H9 (cell line): Measurements from ENCODE around the gene METTL26. TPM values are rescaled to one million over a fixed set of nuclear protein-coding genes. Genes with fewer than 3 reads are reported as not detected.
A peak's percentile ranks its signal among the peaks of the same experiment; 100 is the strongest.

Experiments
- DNase-seq: peaks from one replicate; pipeline ENCODE4 v3.0.0-alpha.2; 2017
- H2AFZ ChIP-seq: one replicate; pipeline ENCODE4 v1.6.1; 2013; ENCODE audit warnings: mild to moderate bottlenecking, low read length, control low read depth, moderate library complexity
- H2AK5ac ChIP-seq: 2 replicates; pipeline ENCODE4 v1.6.1; 2013; ENCODE audit warnings: low read length, control low read depth, mixed read lengths; ENCODE audit not compliant: insufficient read length
- H2BK120ac ChIP-seq: one replicate; pipeline ENCODE4 v1.6.1; 2013; ENCODE audit warnings: low read depth, mild to moderate bottlenecking, low read length, control low read depth, inconsistent platforms; ENCODE audit not compliant: poor library complexity, severe bottlenecking
- H2BK12ac ChIP-seq: 2 replicates; pipeline ENCODE4 v1.6.1; 2013; ENCODE audit warnings: low read length, control low read depth, mixed read lengths, low read depth; ENCODE audit not compliant: insufficient read length
- H2BK15ac ChIP-seq: 2 replicates; pipeline ENCODE4 v1.6.1; 2013; ENCODE audit warnings: low read depth, low read length, control low read depth
- H2BK20ac ChIP-seq: one replicate; pipeline ENCODE4 v1.6.1; 2013; ENCODE audit warnings: low read depth, mild to moderate bottlenecking, low read length, control low read depth, inconsistent platforms; ENCODE audit not compliant: poor library complexity, severe bottlenecking
- H2BK5ac ChIP-seq: 2 replicates; pipeline ENCODE4 v1.6.1; 2013; ENCODE audit warnings: low read length, control low read depth, mixed read lengths; ENCODE audit not compliant: insufficient read length
- H3K14ac ChIP-seq: 2 replicates; pipeline ENCODE4 v1.6.1; 2013; ENCODE audit warnings: low read length, control low read depth; ENCODE audit not compliant: insufficient read depth
- H3K18ac ChIP-seq: 2 replicates; pipeline ENCODE4 v1.6.1; 2013; ENCODE audit warnings: low read depth, mild to moderate bottlenecking, mixed read lengths, low read length, control low read depth; ENCODE audit not compliant: insufficient read length
- H3K23ac ChIP-seq: 2 replicates; pipeline ENCODE4 v1.6.1; 2013; ENCODE audit warnings: low read length, control low read depth, mixed read lengths, low read depth; ENCODE audit not compliant: insufficient read length
- H3K23me2 ChIP-seq: 2 replicates; pipeline ENCODE4 v1.6.1; 2013; ENCODE audit warnings: low read depth, mild to moderate bottlenecking, mixed read lengths, low read length, control low read depth; ENCODE audit not compliant: insufficient read length, poor library complexity, severe bottlenecking
- H3K27ac ChIP-seq: 2 replicates; pipeline ENCODE4 v1.5.1; 2013; ENCODE audit warnings: low read length, control low read depth, mixed read lengths, low read depth; ENCODE audit not compliant: insufficient read length
- H3K27me3 ChIP-seq: 2 replicates; pipeline ENCODE4 v1.6.1; 2013; ENCODE audit warnings: low read length, control low read depth, inconsistent platforms; ENCODE audit not compliant: insufficient read depth
- H3K4ac ChIP-seq: 2 replicates; pipeline ENCODE4 v1.6.1; 2013; ENCODE audit warnings: low read depth, mild to moderate bottlenecking, control low read depth, inconsistent platforms, low read length, moderate library complexity
- H3K4me1 ChIP-seq: 2 replicates; pipeline ENCODE4 v1.6.1; 2013; ENCODE audit warnings: low read length, control low read depth, inconsistent platforms; ENCODE audit not compliant: insufficient read depth
- H3K4me2 ChIP-seq: 2 replicates; pipeline ENCODE4 v1.6.1; 2013; ENCODE audit warnings: low read length, control low read depth, mixed read lengths; ENCODE audit not compliant: insufficient read length, insufficient read depth
- H3K56ac ChIP-seq: 2 replicates; pipeline ENCODE4 v1.6.1; 2013; ENCODE audit warnings: low read depth, mild to moderate bottlenecking, mixed read lengths, low read length, control low read depth; ENCODE audit not compliant: insufficient read length
- H3K79me1 ChIP-seq: 2 replicates; pipeline ENCODE4 v1.6.1; 2013; ENCODE audit warnings: low read depth, mild to moderate bottlenecking, moderate library complexity, low read length, control low read depth, inconsistent platforms; ENCODE audit not compliant: insufficient read depth, poor library complexity, severe bottlenecking
- H3K79me2 ChIP-seq: 2 replicates; pipeline ENCODE4 v1.6.1; 2013; ENCODE audit warnings: low read length, control low read depth, inconsistent platforms; ENCODE audit not compliant: insufficient read depth
- H3K9ac ChIP-seq: 2 replicates; pipeline ENCODE4 v1.6.1; 2013; ENCODE audit warnings: low read length, control low read depth, mixed read lengths; ENCODE audit not compliant: insufficient read length; ENCODE audit errors: extremely low read depth
- H3K9me3 ChIP-seq: one replicate; pipeline ENCODE4 v1.6.1; 2013; ENCODE audit warnings: low read depth, low read length, inconsistent platforms; ENCODE audit not compliant: control insufficient read depth
- H3T11ph ChIP-seq: one replicate; pipeline ENCODE4 v1.6.1; 2013; ENCODE audit warnings: mild to moderate bottlenecking, low read length, control low read depth, inconsistent platforms
- H4K20me1 ChIP-seq: one replicate; pipeline ENCODE4 v1.6.1; 2013; ENCODE audit not compliant: control insufficient read depth, insufficient read length, insufficient read depth
- H4K5ac ChIP-seq: 2 replicates; pipeline ENCODE4 v1.6.1; 2013; ENCODE audit warnings: low read depth, mild to moderate bottlenecking, mixed read lengths, low read length, control low read depth; ENCODE audit not compliant: insufficient read length
- H4K8ac ChIP-seq: replicated peaks from 2 replicates; pipeline ENCODE4 v1.6.1; 2013; ENCODE audit warnings: low read length, control low read depth, mixed read lengths, low read depth; ENCODE audit not compliant: insufficient read length
- H4K91ac ChIP-seq: 2 replicates; pipeline ENCODE4 v1.6.1; 2013; ENCODE audit warnings: low read depth, mild to moderate bottlenecking, moderate library complexity, mixed read lengths, low read length, control low read depth; ENCODE audit not compliant: insufficient read length
- H3K27ac Mint-ChIP-seq, 3 experiments: 2 replicates in 2 of 3; 3 replicates in 1 of 3; pipeline ENCODE4 v1.8.0; 2020 to 2021; ENCODE audit warnings: mixed read lengths in 3 of 3, mild to moderate bottlenecking in 1 of 3, moderate library complexity in 1 of 3
- H3K27me3 Mint-ChIP-seq: 2 replicates; pipeline ENCODE4 v1.8.0; 2021; ENCODE audit warnings: low read depth, mild to moderate bottlenecking, moderate library complexity, mixed read lengths
- H3K36me3 Mint-ChIP-seq, 3 experiments: 2 replicates in 2 of 3; 3 replicates in 1 of 3; pipeline ENCODE4 v1.8.0; 2020 to 2021; ENCODE audit warnings: low read depth in 3 of 3, mixed read lengths in 3 of 3; ENCODE audit not compliant: insufficient read depth in 1 of 3
- H3K4me1 Mint-ChIP-seq, 2 experiments: 2 replicates each; pipeline ENCODE4 v1.8.0; 2020; ENCODE audit warnings: mixed read lengths in 2 of 2
- H3K4me3 Mint-ChIP-seq, 2 experiments: 2 replicates in 1 of 2; 3 replicates in 1 of 2; pipeline ENCODE4 v1.8.0; 2020 to 2021; ENCODE audit warnings: mild to moderate bottlenecking in 2 of 2, mixed read lengths in 2 of 2, moderate library complexity in 1 of 2
- H3K9me3 Mint-ChIP-seq, 2 experiments: 2 replicates in 1 of 2; 3 replicates in 1 of 2; pipeline ENCODE4 v1.8.0; 2020; ENCODE audit warnings: mild to moderate bottlenecking in 2 of 2, mixed read lengths in 2 of 2, moderate library complexity in 1 of 2
- CTCF ChIP-seq: fragments of 200-600 bp; sonication (generic); conservative IDR thresholded peaks from 3 replicates; pipeline ENCODE4 v1.8.0; 2021; ENCODE audit warnings: antibody characterized with exemption, mild to moderate bottlenecking
- WGBS: extraction: QIAGEN DNeasy Blood & Tissue Kit; methylation state at CpG from one replicate; pipeline ENCODE4 v1.1.7; 2013; ENCODE audit warnings: missing lambda C conversion rate, low lambda C conversion rate, mixed read lengths; ENCODE audit not compliant: insufficient read length; ENCODE audit errors: extremely low coverage; 5-methylcytosine and 5-hydroxymethylcytosine counted together
- total RNA-seq: library from RNA; stranded (reverse); gene quantifications from 2 replicates; pipeline ENCODE4 v1.2.1, GENCODE V29; 2021

METTL26 gene
- total RNA-seq, 1 experiment from 2014 or later: 108 TPM

GRCh38 chr16:678858-679813, 43.0 kb upstream of the METTL26 start:
- H3K4me3 Mint-ChIP-seq: peak overlapping the region; percentile 56 to 79
- Histone ChIP-seq H3K79me2 (peaks cover 2% of the 10 kb centered on the region; the same call in 1 of the 2 replicates), H3K23me2 (peaks cover 15% of the 10 kb centered on the region), H3K9ac (no peak overlapping the region), H3T11ph (no peak overlapping the region), H2BK15ac (no peak overlapping the region), H3K23ac (no peak overlapping the region), H3K79me1 (no peaks in the 10 kb centered on the region), H4K20me1 (no peaks in the 10 kb centered on the region), H2AFZ (no peak overlapping the region), H2BK12ac (no peak overlapping the region), H2BK20ac (no peak overlapping the region), H3K18ac (peak overlapping the region; percentile 46), H4K5ac (no peak overlapping the region), H3K4me1 (no peaks in the 10 kb centered on the region), H4K8ac (no peak overlapping the region), H2AK5ac (no peak overlapping the region), H2BK5ac (no peak overlapping the region), H3K4me2 (peak overlapping the region; percentile 61), H3K27me3 (no peaks in the 10 kb centered on the region), H4K91ac (no peak overlapping the region), H3K14ac (no peak overlapping the region; the same call in 1 of the 2 replicates), H2BK120ac (no peak overlapping the region), H3K9me3 (no peaks in the 10 kb centered on the region), H3K4ac (no peak overlapping the region), H3K27ac (no peak overlapping the region), H3K56ac (no peak overlapping the region)
- H3K9me3 Mint-ChIP-seq: no peaks in the 10 kb centered on the region
- H3K27me3 Mint-ChIP-seq: peaks cover 3% of the 10 kb centered on the region; the same call in 1 of the 2 replicates
- DNase-seq: peak; percentile 84
- H3K27ac Mint-ChIP-seq: peak overlapping the region in 2 of 3 experiments; percentile 57 to 85; a peak in 3 of 7 replicates
- H3K36me3 Mint-ChIP-seq: peaks cover 14 to 28% (median 21%) of the 10 kb centered on the region in 3 experiments; a peak in 6 of 7 replicates
- WGBS: no CpG with 5 or more reads among the region's 52 CpGs
- H3K4me1 Mint-ChIP-seq: peaks cover 24 to 42% of the 10 kb centered on the region in 2 experiments
- TF ChIP-seq CTCF: no peak
